Measurements from ENCODE around the gene GPLD1.

The GPLD1 gene

DNA sequence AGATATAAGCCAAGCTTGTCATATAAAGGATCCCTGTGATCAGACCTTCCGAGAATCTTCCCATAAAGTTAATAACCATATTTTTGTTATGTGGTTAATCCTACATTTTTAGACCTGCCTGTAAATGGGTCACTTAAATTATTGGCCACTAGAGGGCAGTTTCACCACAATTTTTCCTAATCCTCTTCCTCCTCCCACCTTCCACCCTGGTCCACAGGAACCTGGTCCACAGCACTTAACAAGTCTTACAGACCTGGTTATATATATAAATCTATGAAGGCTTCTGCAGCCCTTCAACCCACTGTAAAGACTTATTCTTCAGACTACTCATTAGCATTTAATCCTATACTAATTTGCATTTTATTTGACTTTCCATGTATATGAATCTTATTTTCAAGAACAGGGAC is 58.3 kb downstream of the GPLD1 start:
- no peak overlapping the region for H3K4me3 ChIP-seq (ENCODE audit: low read length)
- peak; percentile 47 for DNase-seq (ENCODE audit: low read depth)
- TF ChIP-seq, protein P1, sequence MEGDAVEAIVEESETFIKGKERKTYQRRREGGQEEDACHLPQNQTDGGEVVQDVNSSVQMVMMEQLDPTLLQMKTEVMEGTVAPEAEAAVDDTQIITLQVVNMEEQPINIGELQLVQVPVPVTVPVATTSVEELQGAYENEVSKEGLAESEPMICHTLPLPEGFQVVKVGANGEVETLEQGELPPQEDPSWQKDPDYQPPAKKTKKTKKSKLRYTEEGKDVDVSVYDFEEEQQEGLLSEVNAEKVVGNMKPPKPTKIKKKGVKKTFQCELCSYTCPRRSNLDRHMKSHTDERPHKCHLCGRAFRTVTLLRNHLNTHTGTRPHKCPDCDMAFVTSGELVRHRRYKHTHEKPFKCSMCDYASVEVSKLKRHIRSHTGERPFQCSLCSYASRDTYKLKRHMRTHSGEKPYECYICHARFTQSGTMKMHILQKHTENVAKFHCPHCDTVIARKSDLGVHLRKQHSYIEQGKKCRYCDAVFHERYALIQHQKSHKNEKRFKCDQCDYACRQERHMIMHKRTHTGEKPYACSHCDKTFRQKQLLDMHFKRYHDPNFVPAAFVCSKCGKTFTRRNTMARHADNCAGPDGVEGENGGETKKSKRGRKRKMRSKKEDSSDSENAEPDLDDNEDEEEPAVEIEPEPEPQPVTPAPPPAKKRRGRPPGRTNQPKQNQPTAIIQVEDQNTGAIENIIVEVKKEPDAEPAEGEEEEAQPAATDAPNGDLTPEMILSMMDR (conservative IDR thresholded peaks at IDR 0.05; ENCODE audit: low read length): peak; percentile 69

DNA sequence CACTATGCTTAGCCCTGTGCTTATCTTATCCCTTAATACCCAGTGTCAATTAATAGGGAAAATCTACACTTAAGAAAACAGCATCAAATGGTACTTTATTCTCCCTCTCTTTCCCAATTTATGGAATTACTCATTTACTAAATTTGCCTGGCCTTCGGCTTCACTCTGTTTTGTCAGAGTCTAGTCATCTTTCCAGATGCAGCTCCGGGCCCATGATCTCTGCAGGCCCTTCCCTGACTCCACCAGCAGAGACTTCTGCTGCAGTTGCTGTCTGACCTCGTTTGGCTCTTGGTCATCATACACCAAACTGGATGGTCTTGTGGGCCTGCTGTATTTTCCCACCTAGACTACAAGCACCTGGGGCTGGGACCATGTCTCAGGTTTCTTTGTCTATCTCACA is 59.3 kb downstream of the GPLD1 start:
- H3K4me3 ChIP-seq (ENCODE audit: low read length): no peak overlapping the region
- DNase-seq (ENCODE audit: low read depth): peak; percentile 20
- TF ChIP-seq, protein P1 (conservative IDR thresholded peaks at IDR 0.05; ENCODE audit: low read length): no peak

DNA sequence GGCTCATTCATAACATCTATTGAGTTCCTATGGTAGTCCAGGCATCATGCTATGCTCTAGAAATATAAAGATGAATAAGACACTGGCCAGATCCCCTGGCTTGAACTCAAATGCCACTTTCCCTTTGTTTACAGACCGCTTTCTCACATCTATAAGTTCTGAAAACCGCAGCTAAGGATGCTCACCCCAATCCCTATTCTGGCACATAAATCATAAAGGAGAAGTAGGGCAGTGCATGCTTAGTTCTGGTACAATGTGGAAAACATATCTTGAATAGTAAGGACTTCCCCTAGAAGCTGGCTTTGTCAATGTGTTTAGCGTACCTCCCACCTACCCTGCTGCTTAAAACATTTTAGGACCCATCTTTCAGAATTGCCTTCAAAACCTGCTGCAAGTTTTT is 60.2 kb downstream of the GPLD1 start:
- no peak for DNase-seq (ENCODE audit: low read depth)
- no peak overlapping the region for H3K4me3 ChIP-seq (ENCODE audit: low read length)
- TF ChIP-seq, protein P1 (conservative IDR thresholded peaks at IDR 0.05; ENCODE audit: low read length): no peak

DNA sequence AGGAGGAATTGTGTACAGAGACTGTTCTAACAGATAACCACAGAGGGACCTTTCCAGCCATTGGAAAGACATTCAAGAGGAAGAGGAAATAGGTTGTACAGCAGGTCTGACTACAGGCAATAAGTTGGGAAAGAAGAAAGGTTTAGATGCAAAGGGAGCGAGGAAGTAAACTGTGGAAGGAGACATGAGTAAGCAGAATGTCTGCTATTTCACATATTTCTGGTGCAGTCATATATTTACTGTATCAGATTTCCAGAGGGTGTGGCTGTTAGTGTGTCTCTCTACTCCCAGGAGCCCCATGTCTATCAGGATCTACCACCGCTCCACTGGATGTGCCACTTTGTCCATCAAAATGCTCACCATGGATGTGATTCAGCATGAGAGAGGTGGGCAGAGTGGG is 60.8 kb downstream of the GPLD1 start:
- no peak for DNase-seq (ENCODE audit: low read depth)
- TF ChIP-seq, protein P1 (conservative IDR thresholded peaks at IDR 0.05; ENCODE audit: low read length): no peak
- no peak overlapping the region for H3K4me3 ChIP-seq (ENCODE audit: low read length)

GRCh38 chr6:24426729-24427446 is 62.5 kb downstream of the GPLD1 start:
- DNase-seq (ENCODE audit: low read depth): no peak
- no peak overlapping the region for H3K4me3 ChIP-seq (ENCODE audit: low read length)
- TF ChIP-seq, protein P1 (conservative IDR thresholded peaks at IDR 0.05; ENCODE audit: low read length): no peak

DNA sequence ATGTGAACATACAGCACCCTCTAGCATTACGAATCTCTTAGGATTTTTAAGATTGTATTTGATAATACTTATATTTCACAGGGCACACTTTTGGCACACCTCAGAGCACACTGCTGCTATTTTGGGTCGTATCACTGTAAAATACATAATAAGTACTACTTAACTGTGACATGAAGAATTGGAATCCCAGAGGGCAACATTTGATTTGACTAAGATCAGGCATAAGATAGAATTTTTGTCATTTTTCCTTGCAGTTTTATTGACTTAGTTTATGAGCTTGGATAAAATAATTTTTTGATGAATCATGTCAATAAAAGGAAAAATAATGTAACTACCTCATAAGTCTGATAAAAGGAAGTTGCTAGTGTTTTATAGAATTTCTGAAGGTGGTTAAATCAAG is 64.3 kb downstream of the GPLD1 start:
- DNase-seq (ENCODE audit: low read depth): no peak
- TF ChIP-seq, protein P1 (conservative IDR thresholded peaks at IDR 0.05; ENCODE audit: low read length): no peak
- no peak overlapping the region for H3K4me3 ChIP-seq (ENCODE audit: low read length)

GRCh38 chr6:24419526-24419925 is 69.9 kb downstream of the GPLD1 start:
- TF ChIP-seq, protein P1 (conservative IDR thresholded peaks at IDR 0.05; ENCODE audit: low read length): no peak
- no peak for DNase-seq (ENCODE audit: low read depth)
- H3K4me3 ChIP-seq (ENCODE audit: low read length): no peak overlapping the region

Measured in AG10803 (cell line).